Measurements from ENCODE around the gene ATP1A4.

- TF ChIP-seq POLR2AphosphoS5 (IDR thresholded peaks at IDR 0.05; ENCODE audit: borderline replicate concordance, low read depth, low read length) (no peak), EZH2 (IDR thresholded peaks at IDR 0.05) (no peak), FOXP2 (optimal IDR thresholded peaks at IDR 0.05; ENCODE audit: control extremely low read depth, extremely low read length, insufficient read depth) (no peak)
These were observed 34.8 kb downstream of the ATP1A4 start for GRCh38 chr1:160186246-160186645.
